SU-DHL-6 (cell line): ENCODE data around the gene SLC10A1.

Source experiments
- H2AFZ ChIP-seq: fragments of 200-600 bp; sonication (generic); 2 replicates; pipeline ENCODE4 v1.6.1; 2014; ENCODE audit warnings: low read depth, mild to moderate bottlenecking, moderate library complexity, mixed read lengths, antibody characterized with exemption, low read length; ENCODE audit not compliant: severe bottlenecking
- H3F3A ChIP-seq: fragments of 200-600 bp; shearing (Covaris generic); 2 replicates; pipeline ENCODE4 v1.6.0; 2016; ENCODE audit warnings: antibody characterized with exemption, mild to moderate bottlenecking; ENCODE audit not compliant: insufficient read depth
- H3K27ac ChIP-seq: fragments of 200-600 bp; sonication (generic); 2 replicates; pipeline ENCODE4 v1.5.1; 2016; ENCODE audit warnings: low read depth, mild to moderate bottlenecking, low read length, moderate library complexity, mixed read lengths
- H3K27me3 ChIP-seq: fragments of 200-600 bp; sonication (generic), shearing (Covaris generic); 2 replicates; pipeline ENCODE4 v1.6.0; 2014; ENCODE audit warnings: mild to moderate bottlenecking, low read length
- H3K36me3 ChIP-seq: fragments of 200-600 bp; sonication (generic); 2 replicates; pipeline ENCODE4 v1.6.1; 2014; ENCODE audit warnings: mild to moderate bottlenecking, low read length, mixed read lengths
- H3K4me2 ChIP-seq: fragments of 300-600, 200-600 bp; shearing (Covaris generic), sonication (generic); 2 replicates; pipeline ENCODE4 v1.6.0; 2014; ENCODE audit warnings: low read length, low read depth, mild to moderate bottlenecking; ENCODE audit not compliant: poor library complexity, severe bottlenecking
- H3K4me3 ChIP-seq: fragments of 200-600 bp; sonication (generic); 2 replicates; pipeline ENCODE4 v1.5.1; 2014; ENCODE audit warnings: antibody characterized with exemption, low read length, mild to moderate bottlenecking, mixed read lengths; ENCODE audit not compliant: insufficient read depth, poor library complexity, severe bottlenecking
- H3K79me2 ChIP-seq: fragments of 200-600 bp; sonication (generic); 2 replicates; pipeline ENCODE4 v1.6.1; 2014; ENCODE audit warnings: mild to moderate bottlenecking, low read length, moderate library complexity; ENCODE audit not compliant: insufficient read depth
- H3K9ac ChIP-seq: fragments of 200-600 bp; sonication (generic); 2 replicates; pipeline ENCODE4 v1.7.0; 2014; ENCODE audit warnings: mild to moderate bottlenecking, low read length
- H3K9me2 ChIP-seq: fragments of 200-600 bp; sonication (generic); replicated peaks from 2 replicates; pipeline ENCODE4 v1.6.1; 2014; ENCODE audit warnings: low read length; ENCODE audit not compliant: insufficient read depth
- H3K9me3 ChIP-seq: fragments of 200-600 bp; sonication (generic); 2 replicates; pipeline ENCODE4 v1.6.1; 2014; ENCODE audit warnings: low read length, mixed read lengths; ENCODE audit not compliant: insufficient read depth
- H4K20me1 ChIP-seq: fragments of 200-600 bp; sonication (generic); 2 replicates; pipeline ENCODE4 v1.6.1; 2014; ENCODE audit warnings: low read depth, mild to moderate bottlenecking, antibody characterized with exemption, low read length, moderate library complexity, mixed read lengths
- EZH2phosphoT487 ChIP-seq: fragments of 200-600 bp; sonication (generic), shearing (Covaris generic); conservative IDR thresholded peaks from 2 replicates; pipeline ENCODE4 v1.6.1; 2018; ENCODE audit warnings: mild to moderate bottlenecking, antibody characterized with exemption, low read length, moderate library complexity, mixed read lengths
- TF ChIP-seq, protein P1 (sequence below): fragments of 200-600 bp; sonication (generic); IDR thresholded peaks from one replicate; pipeline ENCODE4 v1.5.1; 2017; ENCODE audit warnings: antibody characterized with exemption, mild to moderate bottlenecking, low read length, moderate library complexity; ENCODE audit not compliant: insufficient read depth, poor library complexity, severe bottlenecking

The SLC10A1 gene

DNA sequence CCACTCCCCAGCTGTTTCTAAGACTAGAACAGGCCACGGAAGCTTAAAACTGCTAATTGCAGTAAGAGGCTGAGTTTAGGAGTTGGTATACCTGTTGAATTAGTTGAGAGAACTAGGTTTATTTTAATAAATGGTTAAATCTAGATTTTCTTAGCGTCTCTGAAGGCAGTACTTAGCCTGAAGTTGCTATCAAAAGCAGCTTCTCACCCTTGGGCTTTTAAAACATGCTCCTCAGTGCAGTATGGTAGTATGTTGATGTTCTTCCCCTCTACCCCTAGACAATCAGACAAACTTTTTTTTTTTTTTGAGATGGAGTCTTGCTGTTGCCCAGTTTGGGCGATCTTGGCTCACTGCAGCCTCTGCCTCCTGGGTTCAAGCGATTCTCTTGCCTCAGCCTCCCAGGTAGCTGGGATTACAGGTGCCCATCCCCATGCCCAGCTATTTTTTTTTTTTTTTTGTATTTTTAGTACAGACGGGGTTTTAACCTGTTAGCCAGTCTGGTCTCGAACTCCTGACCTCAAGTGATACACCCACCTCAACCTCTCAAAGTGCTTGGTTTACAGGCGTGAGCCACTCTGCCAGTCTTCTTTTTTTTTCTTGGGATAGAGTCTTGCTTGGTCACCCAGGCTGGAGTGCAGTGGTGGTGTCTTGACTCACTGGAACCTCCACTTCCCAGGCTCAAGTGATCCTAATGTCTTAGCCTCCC lies 23.3 kb downstream of the SLC10A1 start:
- H3K9me3 ChIP-seq = no peaks in the 10 kb centered on the region
- peaks cover 9% of the 10 kb centered on the region for H3F3A ChIP-seq
- H2AFZ ChIP-seq = no peak overlapping the region
- H3K27me3 ChIP-seq = no peaks in the 10 kb centered on the region
- TF ChIP-seq, protein P1, sequence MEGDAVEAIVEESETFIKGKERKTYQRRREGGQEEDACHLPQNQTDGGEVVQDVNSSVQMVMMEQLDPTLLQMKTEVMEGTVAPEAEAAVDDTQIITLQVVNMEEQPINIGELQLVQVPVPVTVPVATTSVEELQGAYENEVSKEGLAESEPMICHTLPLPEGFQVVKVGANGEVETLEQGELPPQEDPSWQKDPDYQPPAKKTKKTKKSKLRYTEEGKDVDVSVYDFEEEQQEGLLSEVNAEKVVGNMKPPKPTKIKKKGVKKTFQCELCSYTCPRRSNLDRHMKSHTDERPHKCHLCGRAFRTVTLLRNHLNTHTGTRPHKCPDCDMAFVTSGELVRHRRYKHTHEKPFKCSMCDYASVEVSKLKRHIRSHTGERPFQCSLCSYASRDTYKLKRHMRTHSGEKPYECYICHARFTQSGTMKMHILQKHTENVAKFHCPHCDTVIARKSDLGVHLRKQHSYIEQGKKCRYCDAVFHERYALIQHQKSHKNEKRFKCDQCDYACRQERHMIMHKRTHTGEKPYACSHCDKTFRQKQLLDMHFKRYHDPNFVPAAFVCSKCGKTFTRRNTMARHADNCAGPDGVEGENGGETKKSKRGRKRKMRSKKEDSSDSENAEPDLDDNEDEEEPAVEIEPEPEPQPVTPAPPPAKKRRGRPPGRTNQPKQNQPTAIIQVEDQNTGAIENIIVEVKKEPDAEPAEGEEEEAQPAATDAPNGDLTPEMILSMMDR = no peak
- TF ChIP-seq EZH2phosphoT487 = no peak
- no peak overlapping the region for H3K9ac ChIP-seq
- peaks cover 81% of the 10 kb centered on the region for H3K36me3 ChIP-seq
- no peak overlapping the region for H3K27ac ChIP-seq
- no peak overlapping the region for H3K4me2 ChIP-seq
- peaks cover 28% of the 10 kb centered on the region for H4K20me1 ChIP-seq
- H3K4me3 ChIP-seq = no peak overlapping the region
- H3K9me2 ChIP-seq = no peaks in the 10 kb centered on the region
- H3K79me2 ChIP-seq = peaks cover 30% of the 10 kb centered on the region

DNA sequence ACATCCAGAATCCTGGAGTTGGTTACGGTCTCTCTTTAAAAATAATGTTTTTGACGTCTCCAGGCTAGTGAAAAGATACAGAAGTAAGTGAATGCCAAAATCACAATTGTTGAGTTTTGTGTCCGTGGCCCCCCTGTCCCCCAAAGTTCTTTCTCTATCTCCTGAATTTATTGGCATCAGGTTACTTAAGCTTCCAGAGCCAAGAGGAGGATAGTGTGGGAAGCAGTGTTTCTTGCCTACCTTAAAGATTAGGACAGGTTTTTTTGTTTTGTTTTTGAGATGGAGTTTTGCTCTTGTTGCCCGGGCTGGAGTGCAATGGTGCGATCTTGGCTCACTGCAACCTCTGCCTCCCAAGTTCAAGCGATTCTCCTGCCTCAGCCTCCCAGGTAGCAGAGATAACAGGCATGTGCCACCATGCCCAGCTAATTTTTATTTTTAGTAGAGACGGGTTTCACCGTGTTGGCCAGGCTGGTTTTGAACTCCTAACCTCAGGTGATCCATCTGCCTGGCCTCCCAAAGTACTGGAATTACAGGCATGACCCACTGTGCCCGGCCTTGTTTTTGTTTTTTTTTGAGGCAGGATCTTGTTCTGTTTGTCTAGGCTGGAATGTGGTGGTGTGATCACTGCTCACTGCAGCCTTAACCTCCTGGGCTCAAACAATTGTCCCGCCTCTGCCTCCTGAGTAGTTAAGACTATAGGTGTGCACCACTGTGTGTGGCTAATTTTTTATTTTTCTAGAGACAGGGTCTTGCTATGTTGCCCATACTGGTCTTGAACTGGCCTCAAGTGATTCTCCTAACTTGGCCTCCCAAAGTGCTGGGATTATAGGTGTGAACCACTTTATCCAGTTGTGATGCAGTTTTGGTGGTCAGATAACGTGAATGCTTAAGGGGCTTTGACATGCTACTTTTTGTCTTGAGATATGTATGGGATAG lies 24.7 kb downstream of the SLC10A1 start:
- Histone ChIP-seq H3K9me3 (no peaks in the 10 kb centered on the region), H3K27ac (no peak overlapping the region), H2AFZ (no peak overlapping the region), H3K9ac (no peak overlapping the region), H3K36me3 (peaks cover 82% of the 10 kb centered on the region), H3K4me2 (no peak overlapping the region), H3K79me2 (peaks cover 44% of the 10 kb centered on the region), H4K20me1 (peaks cover 33% of the 10 kb centered on the region), H3K4me3 (no peak overlapping the region), H3K27me3 (no peaks in the 10 kb centered on the region), H3F3A (peaks cover 13% of the 10 kb centered on the region), H3K9me2 (no peaks in the 10 kb centered on the region)
- no peak for TF ChIP-seq EZH2phosphoT487
- TF ChIP-seq, protein P1 = no peak

DNA sequence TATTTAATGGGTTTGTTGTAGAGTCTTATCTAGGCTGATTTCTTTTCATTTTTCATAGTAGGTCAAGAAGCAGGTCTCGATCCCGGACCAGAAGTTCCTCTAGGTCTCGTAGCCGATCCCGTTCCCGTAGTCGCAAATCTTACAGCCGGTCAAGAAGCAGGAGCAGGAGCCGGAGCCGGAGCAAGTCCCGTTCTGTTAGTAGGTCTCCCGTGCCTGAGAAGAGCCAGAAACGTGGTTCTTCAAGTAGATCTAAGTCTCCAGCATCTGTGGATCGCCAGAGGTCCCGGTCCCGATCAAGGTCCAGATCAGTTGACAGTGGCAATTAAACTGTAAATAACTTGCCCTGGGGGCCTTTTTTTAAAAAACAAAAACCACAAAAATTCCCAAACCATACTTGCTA lies 25.9 kb downstream of the SLC10A1 start:
- H3K9me2 ChIP-seq = no peaks in the 10 kb centered on the region
- no peak overlapping the region for H3K4me3 ChIP-seq
- TF ChIP-seq, protein P1 = no peak
- TF ChIP-seq EZH2phosphoT487 = no peak
- H3K36me3 ChIP-seq = peaks cover 72% of the 10 kb centered on the region
- no peak overlapping the region for H3K9ac ChIP-seq
- H2AFZ ChIP-seq = no peak overlapping the region
- H3K27ac ChIP-seq = no peak overlapping the region
- H3K9me3 ChIP-seq = no peaks in the 10 kb centered on the region
- peaks cover 25% of the 10 kb centered on the region for H4K20me1 ChIP-seq
- peaks cover 44% of the 10 kb centered on the region for H3K79me2 ChIP-seq
- peaks cover 9% of the 10 kb centered on the region for H3F3A ChIP-seq
- no peak overlapping the region for H3K4me2 ChIP-seq
- no peaks in the 10 kb centered on the region for H3K27me3 ChIP-seq
